Stimulated activated CD4-positive, alpha-beta T cell treated with anti-CD3 and anti-CD28 coated beads, Interleukin-2, amount 100 ng/mL, for 4 hours (primary cell): ENCODE results near the gene EGR1.
A peak's percentile ranks its signal among the peaks of the same experiment; 100 is the strongest.

ENCODE experiments used
- DNase-seq: peaks from one replicate; pipeline ENCODE4 v3.0.0-alpha.2; 2020; ENCODE audit warnings: low read depth

Gene EGR1

DNA sequence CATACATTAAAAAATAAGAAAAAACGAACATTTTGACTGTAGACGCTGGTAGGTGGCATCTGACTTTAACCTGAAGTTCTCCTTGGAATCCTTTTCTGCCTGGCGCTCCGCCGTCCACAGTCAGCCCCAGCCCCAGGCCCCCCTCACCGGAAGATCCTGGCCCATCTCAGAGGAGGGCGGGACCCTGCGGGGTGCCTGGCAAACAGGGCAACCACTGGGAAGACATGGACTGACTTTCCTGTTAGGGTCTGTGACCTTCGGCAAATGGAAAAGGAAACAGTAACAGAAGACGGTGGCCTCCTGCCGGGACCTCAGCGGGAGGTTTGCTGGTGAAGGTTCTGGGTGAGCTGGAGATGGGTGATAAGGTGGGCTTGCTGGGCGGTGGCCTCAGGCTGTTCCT is 11.7 kb upstream of the EGR1 start:
- no peak for DNase-seq

DNA sequence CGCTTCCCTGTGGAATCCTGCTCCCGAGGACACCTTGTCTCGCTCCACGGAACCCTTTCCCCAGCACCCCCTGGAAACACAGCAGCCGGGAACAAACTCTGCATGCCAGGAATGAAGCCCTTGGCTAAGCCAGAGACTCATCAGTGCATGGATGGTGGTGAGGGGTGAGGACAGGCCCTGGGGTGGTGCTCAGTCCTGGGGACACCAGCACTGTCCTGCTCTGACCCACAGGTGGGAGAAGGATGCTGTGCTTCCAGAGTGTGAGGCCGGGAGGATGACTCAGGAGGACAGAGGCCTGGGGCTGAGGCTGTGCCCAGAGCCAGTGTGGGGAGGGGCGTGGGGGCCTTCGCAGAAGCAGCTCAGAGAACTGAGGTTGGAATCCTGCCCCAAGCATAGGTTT is 11.2 kb upstream of the EGR1 start:
- no peak for DNase-seq

DNA sequence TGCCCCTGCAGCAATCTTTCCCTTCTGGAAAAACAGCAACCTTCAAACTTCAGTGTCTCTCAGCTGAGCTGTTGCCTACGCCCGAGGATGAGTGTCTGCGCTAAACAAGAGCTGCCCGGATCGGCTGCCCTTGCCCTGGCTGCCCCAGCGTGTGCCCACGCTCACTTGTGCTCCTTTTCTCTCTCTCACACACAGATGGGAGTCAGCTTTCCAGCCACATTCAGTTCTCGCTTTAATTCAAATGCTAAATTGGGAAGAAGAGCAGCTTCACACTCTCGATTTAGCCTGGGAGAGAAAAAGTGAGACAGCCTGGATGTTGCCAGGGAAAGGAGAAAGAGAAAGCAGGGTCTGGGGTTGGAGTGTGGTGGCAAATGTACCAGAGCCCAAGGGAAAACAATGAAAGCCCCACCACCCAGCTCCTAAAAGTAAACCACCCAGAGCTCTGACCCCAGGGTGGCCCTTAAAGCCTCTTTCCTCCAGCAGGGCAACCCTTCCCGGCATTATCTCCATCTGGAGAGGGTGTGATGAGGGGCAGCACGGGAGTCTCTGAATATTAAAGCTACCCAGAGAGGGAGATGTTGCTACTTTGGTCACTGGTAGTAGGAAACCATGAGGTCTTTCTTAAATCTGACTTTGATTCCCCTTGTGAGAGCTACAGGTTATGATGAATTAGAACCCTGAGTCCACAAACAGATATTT is 9.9 kb upstream of the EGR1 start:
- DNase-seq: no peak

DNA sequence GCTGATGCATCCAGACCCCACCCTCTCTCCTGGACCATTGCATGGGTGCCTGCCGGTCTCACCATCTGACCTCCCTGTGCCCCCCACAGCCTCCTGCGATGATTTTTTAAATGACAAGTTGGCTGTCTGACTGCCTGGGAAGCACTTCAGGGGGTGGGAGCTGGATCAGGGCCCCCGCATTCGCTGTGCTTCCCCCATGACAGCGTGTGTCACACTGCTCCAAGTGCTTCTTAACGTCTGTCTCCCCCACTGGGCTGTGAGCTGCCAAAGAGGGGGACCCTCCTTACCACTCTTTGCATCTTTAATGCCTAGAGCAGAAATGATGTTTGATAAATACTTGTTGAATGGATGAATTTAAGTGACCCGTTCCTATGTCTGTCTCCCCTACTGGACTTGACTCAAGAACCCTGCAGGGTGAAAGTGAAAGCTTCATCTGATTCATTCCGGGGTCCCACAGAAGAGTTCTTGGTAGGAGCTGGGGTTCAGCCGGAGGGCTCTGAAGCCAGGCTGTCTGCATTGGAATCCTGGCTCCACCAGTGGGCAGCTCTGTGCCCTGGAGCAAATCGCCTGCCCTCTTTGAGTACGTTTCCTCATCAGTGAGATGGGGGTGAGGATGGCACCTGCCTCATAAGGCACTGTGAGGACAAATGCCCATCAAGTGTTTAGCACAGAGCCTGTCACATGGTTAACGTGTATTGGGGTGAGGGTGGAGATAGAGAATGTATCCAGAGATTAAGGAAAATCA is 7.6 kb upstream of the EGR1 start:
- DNase-seq: no peak

DNA sequence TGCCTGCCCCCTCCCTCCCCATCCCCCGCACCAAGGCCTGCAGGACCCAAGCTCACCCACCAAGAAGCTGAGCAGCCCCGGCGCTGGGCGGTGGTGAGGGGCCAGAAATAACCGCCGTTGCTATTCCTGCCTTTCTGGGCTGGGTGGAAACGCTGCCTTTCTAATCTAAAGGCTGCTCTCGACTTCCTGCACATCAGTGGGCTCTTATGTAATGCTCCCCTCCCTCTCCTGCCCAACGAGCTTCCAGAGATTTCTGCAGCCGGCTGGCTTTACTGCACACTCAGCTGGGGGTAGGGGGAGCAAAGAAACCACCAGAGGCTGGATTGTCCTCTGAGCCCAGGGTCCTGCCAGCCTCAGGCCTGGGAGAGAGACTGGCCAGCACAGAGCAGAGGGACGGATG is 6.9 kb upstream of the EGR1 start:
- DNase-seq: no peak

DNA sequence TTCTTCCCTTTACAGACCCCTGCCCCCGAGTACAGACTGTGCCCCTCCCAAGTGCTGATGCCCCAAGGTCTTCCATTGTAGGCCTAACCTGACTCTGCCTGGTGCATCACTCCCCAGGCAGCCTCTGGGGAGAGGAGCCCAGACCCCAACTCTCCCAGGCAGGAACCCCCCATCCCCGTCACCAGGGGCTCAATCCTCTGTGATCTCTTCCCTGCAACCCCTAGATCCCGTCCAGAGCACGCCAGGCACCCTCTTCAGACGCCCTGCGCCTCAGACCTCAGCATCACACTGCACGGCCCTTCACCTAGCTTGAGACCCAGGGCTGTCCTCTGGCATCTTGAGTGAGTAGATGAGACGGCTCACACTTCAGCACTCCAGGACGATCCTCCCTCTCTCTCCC is 6.4 kb upstream of the EGR1 start:
- DNase-seq: no peak

DNA sequence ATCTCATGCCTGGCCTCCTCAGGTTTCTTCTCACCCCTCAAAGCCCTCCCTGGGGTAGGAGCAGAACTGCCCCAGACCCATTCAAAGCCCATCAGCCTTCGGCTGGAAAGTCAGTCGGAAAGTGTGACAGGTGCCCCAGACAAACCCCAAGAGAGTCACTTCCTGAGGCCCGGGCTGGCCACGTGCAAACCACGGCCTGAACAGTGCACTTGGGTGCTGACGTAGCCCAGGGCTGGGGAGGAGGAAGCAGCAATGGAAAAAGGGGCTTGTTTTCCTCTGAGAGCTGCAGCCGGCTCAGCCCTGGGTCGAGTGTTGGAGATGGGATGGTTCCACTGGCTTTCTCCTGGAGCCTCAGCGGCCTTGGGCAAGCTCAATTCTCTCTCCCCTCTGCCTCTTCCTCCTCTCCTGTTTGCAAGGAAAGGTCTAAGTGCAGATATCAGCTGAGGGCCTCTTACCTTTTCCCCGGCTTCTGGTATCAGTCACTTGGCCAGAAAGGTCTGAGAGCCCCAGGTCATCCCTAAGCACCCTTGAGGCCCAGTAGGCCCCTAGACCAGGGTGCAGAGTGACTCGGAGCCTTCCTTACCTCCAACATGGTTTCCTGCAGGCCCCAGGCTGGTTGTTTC is 5.9 kb upstream of the EGR1 start:
- peak; percentile 90 for DNase-seq

DNA sequence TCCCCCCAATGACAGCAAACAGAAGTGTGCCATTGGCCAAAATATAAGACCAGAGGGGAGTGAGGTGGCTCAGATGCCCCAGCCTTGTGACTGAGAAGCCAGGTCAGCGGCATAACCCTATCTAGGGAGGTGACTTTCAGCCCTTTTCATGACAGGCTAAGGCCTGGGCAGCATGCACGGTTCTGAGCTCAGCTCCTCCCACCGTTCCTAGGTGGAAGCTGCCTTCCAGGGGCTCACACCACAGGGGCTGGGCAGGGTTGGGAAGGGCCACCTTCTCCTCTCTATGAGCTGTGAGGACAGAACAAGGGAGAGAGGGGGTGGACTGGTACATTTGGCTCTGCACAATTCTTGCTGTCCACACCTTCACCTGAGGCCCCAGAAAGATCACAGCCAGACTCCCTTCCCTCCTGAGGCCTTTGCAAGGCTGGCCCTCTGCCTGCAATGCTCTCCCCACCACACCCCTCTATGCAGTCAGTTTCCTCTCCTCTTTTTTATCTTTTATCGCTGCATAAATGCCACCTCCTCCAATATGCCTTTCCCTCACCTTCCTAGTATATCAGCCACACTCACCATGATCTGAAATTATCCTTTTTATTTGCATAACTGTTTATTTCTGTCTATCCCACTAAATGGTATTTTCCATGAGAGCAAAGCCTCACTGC is 5.1 kb upstream of the EGR1 start:
- DNase-seq: no peak

DNA sequence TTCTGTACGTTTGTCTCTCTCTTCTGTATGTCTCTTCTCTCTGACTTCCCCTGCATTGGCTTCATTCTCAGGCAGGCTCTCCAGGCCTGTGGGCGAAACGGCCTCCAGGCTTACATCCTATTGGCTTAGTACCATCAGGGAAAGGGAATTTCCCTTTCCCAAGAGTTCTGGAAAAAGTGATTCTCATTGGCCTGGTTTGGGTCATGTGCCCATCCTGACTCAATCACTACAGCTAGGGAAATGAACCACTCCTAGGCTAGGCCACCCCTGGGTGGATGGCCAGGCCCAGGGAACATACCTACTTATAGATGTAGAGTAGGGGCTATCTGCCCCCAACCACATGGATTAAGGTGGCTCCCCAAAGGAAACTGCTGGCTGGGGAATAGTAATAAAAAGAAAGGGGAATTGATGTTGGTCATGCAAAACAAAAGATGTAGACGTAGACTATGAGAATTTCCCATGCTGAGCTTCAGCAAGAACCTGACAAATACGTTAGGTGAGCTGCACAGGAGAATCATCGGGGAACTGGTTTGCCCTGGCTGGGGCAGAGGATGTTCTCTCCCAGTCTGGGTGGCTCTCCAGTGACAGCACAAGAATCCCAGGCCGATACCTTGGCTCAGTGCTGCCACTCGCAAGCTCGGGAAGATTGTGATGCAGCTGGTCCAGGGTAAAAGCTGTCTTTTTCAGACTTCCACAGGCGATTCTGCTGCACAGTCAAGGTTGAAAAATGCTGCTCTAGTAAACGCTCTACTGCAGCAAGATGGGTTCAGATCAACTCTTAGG is 3.7 kb upstream of the EGR1 start:
- no peak for DNase-seq

DNA sequence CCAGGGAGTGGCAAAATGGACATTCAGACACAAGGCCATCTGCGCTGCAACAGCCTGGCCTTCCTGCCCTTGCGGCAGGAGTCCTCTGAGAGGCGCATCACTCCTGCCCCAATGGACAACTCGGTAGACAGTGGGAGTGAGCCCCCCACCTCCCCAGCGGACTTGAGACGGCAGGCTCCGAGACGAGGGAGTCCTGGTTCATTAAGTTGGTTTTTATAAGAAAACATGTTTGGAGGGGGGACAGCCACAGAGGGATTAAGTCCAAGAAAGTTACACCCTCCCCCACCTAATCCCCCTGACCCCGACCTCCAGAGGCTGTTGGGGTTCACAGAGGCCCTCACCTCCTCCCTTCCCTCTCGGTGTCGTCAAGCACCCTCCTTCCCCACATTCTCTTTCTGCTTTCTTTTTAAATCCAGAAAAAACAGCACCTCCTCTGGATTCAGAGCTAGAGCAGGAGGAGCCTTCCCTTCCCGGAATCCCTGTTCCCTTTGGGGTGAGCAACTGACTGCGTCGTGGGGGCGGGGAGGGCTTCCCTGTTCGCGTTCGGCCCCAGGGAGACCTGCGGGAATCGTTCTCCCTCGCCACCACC is 1.8 kb upstream of the EGR1 start:
- no peak for DNase-seq

DNA sequence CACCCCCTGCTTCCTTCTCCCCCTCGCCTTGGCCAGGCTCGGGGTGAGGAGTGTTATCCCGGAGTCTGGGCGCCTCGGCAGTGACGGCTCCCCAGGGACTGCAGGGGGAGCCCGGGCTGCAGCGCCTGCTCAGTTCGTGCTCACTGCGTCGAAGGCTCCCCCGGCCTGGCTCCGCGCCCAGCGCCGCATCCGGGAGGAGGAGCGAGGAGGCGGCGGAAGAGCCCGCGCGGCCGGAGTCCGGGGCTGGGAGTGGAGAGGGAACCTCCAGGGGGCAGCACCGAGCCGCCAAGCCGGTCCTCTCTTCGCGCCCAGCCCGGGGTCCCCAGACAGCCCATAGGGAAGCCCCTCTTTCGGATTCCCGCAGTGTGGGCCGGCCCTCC is 1.3 kb upstream of the EGR1 start:
- peak; percentile 88 for DNase-seq

DNA sequence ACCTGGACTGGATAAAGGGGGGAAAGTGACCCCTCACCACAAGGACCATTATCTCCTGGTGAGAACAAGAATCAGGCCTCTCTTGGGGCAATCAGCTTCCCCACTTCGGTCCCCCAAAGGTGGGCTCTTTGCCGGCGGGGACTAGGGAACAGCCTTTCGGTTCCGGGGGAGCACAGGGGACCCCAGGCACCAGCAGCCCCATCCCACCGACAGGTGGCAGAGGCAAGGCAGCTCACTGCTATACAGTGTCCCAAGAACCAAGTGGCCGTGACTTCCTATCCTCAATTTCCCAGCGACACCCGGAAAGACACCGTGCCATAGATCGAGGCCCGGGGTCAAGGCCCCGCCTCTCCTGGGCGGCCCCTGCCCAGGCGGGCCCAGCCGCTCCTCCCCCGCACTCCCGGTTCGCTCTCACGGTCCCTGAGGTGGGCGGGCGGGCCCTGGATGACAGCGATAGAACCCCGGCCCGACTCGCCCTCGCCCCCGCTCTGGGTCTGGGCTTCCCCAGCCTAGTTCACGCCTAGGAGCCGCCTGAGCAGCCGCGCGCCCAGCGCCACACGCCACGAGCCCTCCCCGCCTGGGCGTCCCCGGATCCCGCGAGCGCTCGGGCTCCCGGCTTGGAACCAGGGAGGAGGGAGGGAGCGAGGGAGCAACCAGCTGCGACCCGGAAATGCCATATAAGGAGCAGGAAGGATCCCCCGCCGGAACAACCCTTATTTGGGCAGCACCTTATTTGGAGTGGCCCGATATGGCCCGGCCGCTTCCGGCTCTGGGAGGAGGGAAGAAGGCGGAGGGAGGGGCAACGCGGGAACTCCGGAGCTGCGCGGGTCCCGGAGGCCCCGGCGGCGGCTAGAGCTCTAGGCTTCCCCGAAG is 655 bp upstream of the EGR1 start:
- DNase-seq: peak; percentile 95

DNA sequence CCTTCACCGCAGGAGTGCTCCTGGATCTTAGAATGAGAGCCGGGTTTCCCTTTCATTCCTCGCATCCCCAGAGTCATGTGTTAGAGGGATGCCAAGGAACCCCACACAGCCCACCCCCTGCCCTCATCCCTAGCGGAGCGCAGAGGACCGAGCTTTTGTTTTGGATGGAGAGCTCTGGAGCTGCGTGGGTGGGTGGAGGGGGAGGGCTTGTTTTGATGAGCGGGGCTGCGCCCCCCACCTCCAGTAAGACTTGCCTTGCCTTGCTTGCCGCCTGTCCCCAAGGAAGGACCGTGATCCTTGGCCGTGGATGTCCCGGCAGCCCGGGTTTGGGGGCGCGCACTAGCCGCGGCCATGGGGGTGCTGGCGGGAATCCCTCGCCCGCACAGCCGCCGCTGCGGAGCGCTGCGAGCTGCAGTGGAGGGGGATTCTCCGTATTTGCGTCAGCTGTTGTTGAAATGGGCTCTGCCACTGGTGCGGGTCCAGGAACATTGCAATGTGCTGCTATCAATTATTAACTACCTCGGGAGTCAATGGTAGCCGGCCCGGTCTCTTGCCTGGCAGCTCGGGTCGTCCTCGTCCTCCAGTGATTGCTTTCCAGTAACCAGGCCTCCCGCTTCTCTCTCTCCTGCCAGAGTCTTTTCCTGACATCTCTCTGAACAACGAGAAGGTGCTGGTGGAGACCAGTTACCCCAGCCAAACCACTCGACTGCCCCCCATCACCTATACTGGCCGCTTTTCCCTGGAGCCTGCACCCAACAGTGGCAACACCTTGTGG is 1.0 kb downstream of the EGR1 start:
- peak; percentile 18 for DNase-seq

DNA sequence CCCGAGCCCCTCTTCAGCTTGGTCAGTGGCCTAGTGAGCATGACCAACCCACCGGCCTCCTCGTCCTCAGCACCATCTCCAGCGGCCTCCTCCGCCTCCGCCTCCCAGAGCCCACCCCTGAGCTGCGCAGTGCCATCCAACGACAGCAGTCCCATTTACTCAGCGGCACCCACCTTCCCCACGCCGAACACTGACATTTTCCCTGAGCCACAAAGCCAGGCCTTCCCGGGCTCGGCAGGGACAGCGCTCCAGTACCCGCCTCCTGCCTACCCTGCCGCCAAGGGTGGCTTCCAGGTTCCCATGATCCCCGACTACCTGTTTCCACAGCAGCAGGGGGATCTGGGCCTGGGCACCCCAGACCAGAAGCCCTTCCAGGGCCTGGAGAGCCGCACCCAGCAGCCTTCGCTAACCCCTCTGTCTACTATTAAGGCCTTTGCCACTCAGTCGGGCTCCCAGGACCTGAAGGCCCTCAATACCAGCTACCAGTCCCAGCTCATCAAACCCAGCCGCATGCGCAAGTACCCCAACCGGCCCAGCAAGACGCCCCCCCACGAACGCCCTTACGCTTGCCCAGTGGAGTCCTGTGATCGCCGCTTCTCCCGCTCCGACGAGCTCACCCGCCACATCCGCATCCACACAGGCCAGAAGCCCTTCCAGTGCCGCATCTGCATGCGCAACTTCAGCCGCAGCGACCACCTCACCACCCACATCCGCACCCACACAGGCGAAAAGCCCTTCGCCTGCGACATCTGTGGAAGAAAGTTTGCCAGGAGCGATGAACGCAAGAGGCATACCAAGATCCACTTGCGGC is 1.8 kb downstream of the EGR1 start:
- no peak for DNase-seq

DNA sequence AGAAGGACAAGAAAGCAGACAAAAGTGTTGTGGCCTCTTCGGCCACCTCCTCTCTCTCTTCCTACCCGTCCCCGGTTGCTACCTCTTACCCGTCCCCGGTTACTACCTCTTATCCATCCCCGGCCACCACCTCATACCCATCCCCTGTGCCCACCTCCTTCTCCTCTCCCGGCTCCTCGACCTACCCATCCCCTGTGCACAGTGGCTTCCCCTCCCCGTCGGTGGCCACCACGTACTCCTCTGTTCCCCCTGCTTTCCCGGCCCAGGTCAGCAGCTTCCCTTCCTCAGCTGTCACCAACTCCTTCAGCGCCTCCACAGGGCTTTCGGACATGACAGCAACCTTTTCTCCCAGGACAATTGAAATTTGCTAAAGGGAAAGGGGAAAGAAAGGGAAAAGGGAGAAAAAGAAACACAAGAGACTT is 2.4 kb downstream of the EGR1 start:
- DNase-seq: no peak

DNA sequence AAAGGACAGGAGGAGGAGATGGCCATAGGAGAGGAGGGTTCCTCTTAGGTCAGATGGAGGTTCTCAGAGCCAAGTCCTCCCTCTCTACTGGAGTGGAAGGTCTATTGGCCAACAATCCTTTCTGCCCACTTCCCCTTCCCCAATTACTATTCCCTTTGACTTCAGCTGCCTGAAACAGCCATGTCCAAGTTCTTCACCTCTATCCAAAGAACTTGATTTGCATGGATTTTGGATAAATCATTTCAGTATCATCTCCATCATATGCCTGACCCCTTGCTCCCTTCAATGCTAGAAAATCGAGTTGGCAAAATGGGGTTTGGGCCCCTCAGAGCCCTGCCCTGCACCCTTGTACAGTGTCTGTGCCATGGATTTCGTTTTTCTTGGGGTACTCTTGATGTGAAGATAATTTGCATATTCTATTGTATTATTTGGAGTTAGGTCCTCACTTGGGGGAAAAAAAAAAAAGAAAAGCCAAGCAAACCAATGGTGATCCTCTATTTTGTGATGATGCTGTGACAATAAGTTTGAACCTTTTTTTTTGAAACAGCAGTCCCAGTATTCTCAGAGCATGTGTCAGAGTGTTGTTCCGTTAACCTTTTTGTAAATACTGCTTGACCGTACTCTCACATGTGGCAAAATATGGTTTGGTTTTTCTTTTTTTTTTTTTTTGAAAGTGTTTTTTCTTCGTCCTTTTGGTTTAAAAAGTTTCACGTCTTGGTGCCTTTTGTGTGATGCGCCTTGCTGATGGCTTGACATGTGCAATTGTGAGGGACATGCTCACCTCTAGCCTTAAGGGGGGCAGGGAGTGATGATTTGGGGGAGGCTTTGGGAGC is 3.1 kb downstream of the EGR1 start:
- DNase-seq: no peak

DNA sequence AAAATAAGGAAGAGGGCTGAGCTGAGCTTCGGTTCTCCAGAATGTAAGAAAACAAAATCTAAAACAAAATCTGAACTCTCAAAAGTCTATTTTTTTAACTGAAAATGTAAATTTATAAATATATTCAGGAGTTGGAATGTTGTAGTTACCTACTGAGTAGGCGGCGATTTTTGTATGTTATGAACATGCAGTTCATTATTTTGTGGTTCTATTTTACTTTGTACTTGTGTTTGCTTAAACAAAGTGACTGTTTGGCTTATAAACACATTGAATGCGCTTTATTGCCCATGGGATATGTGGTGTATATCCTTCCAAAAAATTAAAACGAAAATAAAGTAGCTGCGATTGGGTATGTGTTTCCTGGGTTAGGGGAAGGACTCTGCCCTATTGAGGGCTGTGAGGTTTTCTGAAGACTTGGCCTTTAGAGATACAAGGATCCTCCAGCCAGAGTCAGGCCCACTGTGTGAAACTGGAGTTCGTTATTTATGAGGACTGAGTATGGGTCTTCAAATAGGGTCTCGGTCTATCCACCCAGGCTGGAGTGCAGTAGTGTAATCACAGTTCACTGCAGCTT is 3.8 kb downstream of the EGR1 start:
- DNase-seq: no peak
